Measurements from ENCODE around the gene KIF3B. TPM values are rescaled to one million over a fixed set of nuclear protein-coding genes. Genes with fewer than 3 reads are reported as not detected.
"Not testable (repeated sequence)": the region's sequence is repeated elsewhere in the genome, so short reads cannot be mapped to it uniquely, and the experiment has no call there.

The KIF3B gene
- polyA plus RNA-seq, 1 donor (not counting 4 experiments of a cell fraction or from before 2014, with no cell fraction given) = 20.3 TPM

- no peak for FAIRE-seq
- H3K79me2 ChIP-seq (ENCODE audit: control insufficient read depth, insufficient read depth, low read length) = peaks cover 28% of the 10 kb centered on the region
- peaks cover 3 to 4% of the 10 kb centered on the region in 2 experiments for H3K36me3 ChIP-seq (ENCODE audit: control insufficient read depth in 2 of 2, extremely low read depth in 1 of 2, insufficient read depth in 2 of 2, low read length in 2 of 2)
- dilution Hi-C loops (cut with MboI; ENCODE audit: extremely low pct_ligation_motif_present, low sequenced_read_pairs) = no loop called here
- no peak overlapping the region for H3K4me2 ChIP-seq (ENCODE audit: control insufficient read depth, extremely low read depth, insufficient read depth, low read depth, low read length)
- H3K4me1 ChIP-seq (ENCODE audit: control insufficient read depth, extremely low read depth, insufficient read depth, low read length) = no peaks in the 10 kb centered on the region
- no peaks in the 10 kb centered on the region for H3K9me3 ChIP-seq (ENCODE audit: control insufficient read depth, low read depth, low read length)
- no peak overlapping the region for H3K9ac ChIP-seq (ENCODE audit: control insufficient read depth, extremely low read depth, insufficient read depth, low read length)
- H3K9me1 ChIP-seq (ENCODE audit: control insufficient read depth, extremely low read depth, insufficient read depth, low read length) = no peaks in the 10 kb centered on the region
- TF ChIP-seq EZH2 (IDR thresholded peaks at IDR 0.05; ENCODE audit: low read length) = no peak
- TF ChIP-seq CTCF (optimal IDR thresholded peaks at IDR 0.05 in 1 of 3, IDR thresholded peaks at IDR 0.05 in 1 of 3, conservative IDR thresholded peaks at IDR 0.05 in 1 of 3; ENCODE audit: extremely low read depth in 1 of 3, insufficient read depth in 2 of 3, low read length in 3 of 3) = no peak
- H2AFZ ChIP-seq (ENCODE audit: control insufficient read depth, low read length) = no peak overlapping the region
- H4K20me1 ChIP-seq (ENCODE audit: control insufficient read depth, extremely low read depth, insufficient read depth, low read length) = no peaks in the 10 kb centered on the region
- DNase-seq (ENCODE audit: low read depth, low spot score) = no peak
- H3K4me3 ChIP-seq (ENCODE audit: control insufficient read depth in 2 of 3, extremely low read depth in 1 of 3, insufficient read depth in 2 of 3, low read depth in 1 of 3, low read length in 3 of 3) = no peak overlapping the region
- H3K27ac ChIP-seq (ENCODE audit: control insufficient read depth, insufficient read depth, low read length) = no peak overlapping the region
- no peaks in the 10 kb centered on the region for H3K27me3 ChIP-seq (ENCODE audit: control insufficient read depth, extremely low read depth, insufficient read depth, low read length)
Observed at GRCh38 chr20:32370897-32371296, 93.4 kb downstream of the KIF3B start.

DNA sequence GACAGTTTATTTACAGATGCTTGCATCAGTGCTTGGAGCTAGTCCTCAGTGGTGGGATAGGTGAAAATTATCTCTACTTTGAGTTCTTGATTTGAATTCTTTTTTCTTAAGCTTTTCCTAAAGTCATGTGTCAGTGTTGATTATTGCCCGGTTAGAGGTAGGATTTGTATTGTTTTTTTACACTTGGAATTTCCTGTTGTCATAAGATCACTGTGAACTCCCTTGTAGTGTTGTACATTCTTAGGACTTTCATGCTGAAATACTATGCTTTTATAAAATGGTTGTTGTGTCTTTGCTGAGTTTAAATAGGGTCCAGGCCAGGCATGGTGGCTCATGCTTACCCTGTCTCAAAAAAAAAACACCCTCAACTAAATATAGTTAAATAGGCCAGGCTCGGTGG, 101.0 kb downstream of the KIF3B start:
- Histone ChIP-seq H3K27ac (ENCODE audit: control insufficient read depth, insufficient read depth, low read length) (no peak overlapping the region), H3K27me3 (ENCODE audit: control insufficient read depth, extremely low read depth, insufficient read depth, low read length) (no peaks in the 10 kb centered on the region), H3K4me3 (ENCODE audit: control insufficient read depth in 2 of 3, extremely low read depth in 1 of 3, insufficient read depth in 2 of 3, low read depth in 1 of 3, low read length in 3 of 3) (no peak overlapping the region), H2AFZ (ENCODE audit: control insufficient read depth, low read length) (no peak overlapping the region), H3K9ac (ENCODE audit: control insufficient read depth, extremely low read depth, insufficient read depth, low read length) (no peak overlapping the region), H3K9me3 (ENCODE audit: control insufficient read depth, low read depth, low read length) (no peaks in the 10 kb centered on the region), H3K4me2 (ENCODE audit: control insufficient read depth, extremely low read depth, insufficient read depth, low read depth, low read length) (no peak overlapping the region), H4K20me1 (ENCODE audit: control insufficient read depth, extremely low read depth, insufficient read depth, low read length) (no peaks in the 10 kb centered on the region), H3K36me3 (ENCODE audit: control insufficient read depth in 2 of 2, extremely low read depth in 1 of 2, insufficient read depth in 2 of 2, low read length in 2 of 2) (peaks cover 0 to 2% of the 10 kb centered on the region in 2 experiments), H3K4me1 (ENCODE audit: control insufficient read depth, extremely low read depth, insufficient read depth, low read length) (no peaks in the 10 kb centered on the region), H3K9me1 (ENCODE audit: control insufficient read depth, extremely low read depth, insufficient read depth, low read length) (no peaks in the 10 kb centered on the region), H3K79me2 (ENCODE audit: control insufficient read depth, insufficient read depth, low read length) (peaks cover 4% of the 10 kb centered on the region)
- DNase-seq (ENCODE audit: low read depth, low spot score) = no peak
- dilution Hi-C loops (cut with MboI; ENCODE audit: extremely low pct_ligation_motif_present, low sequenced_read_pairs) = no loop called here
- FAIRE-seq = no peak
- no peak for TF ChIP-seq EZH2 (IDR thresholded peaks at IDR 0.05; ENCODE audit: low read length)
- TF ChIP-seq CTCF (optimal IDR thresholded peaks at IDR 0.05 in 1 of 3, IDR thresholded peaks at IDR 0.05 in 1 of 3, conservative IDR thresholded peaks at IDR 0.05 in 1 of 3; ENCODE audit: extremely low read depth in 1 of 3, insufficient read depth in 2 of 3, low read length in 3 of 3) = no peak

DNA sequence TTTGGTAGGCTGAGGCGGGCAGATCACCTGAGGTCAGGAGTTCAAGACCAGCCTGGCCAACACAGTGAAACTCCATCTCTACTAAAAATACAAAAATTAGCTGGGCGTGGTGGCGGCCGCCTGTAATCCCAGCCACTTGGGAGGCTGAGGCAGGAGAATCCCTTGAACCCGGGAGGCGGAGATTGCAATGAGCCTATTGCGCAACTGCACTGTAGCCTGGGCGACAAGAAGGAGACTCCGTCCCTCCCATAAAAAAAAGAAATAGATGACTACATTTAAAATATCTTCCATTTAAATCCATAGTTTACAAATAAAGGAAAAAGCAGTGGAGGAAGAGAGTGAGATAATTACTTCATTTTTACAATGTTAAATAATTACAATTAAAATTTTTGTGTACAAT, 102.6 kb downstream of the KIF3B start:
- dilution Hi-C loops (cut with MboI; ENCODE audit: extremely low pct_ligation_motif_present, low sequenced_read_pairs) = not testable (repeated sequence)

More for the DNA sequence above, 102.6 kb downstream of the KIF3B start:
- not testable (repeated sequence) for H3K36me3 ChIP-seq (ENCODE audit: control insufficient read depth in 2 of 2, extremely low read depth in 1 of 2, insufficient read depth in 2 of 2, low read length in 2 of 2); H3K27me3 ChIP-seq (ENCODE audit: control insufficient read depth, extremely low read depth, insufficient read depth, low read length); H3K79me2 ChIP-seq (ENCODE audit: control insufficient read depth, insufficient read depth, low read length); DNase-seq (ENCODE audit: low read depth, low spot score); H3K4me2 ChIP-seq (ENCODE audit: control insufficient read depth, extremely low read depth, insufficient read depth, low read depth, low read length); H3K9me1 ChIP-seq (ENCODE audit: control insufficient read depth, extremely low read depth, insufficient read depth, low read length); H4K20me1 ChIP-seq (ENCODE audit: control insufficient read depth, extremely low read depth, insufficient read depth, low read length); H3K27ac ChIP-seq (ENCODE audit: control insufficient read depth, insufficient read depth, low read length); H3K4me1 ChIP-seq (ENCODE audit: control insufficient read depth, extremely low read depth, insufficient read depth, low read length); H3K9me3 ChIP-seq (ENCODE audit: control insufficient read depth, low read depth, low read length); FAIRE-seq; H3K4me3 ChIP-seq (ENCODE audit: control insufficient read depth in 2 of 3, extremely low read depth in 1 of 3, insufficient read depth in 2 of 3, low read depth in 1 of 3, low read length in 3 of 3); H3K9ac ChIP-seq (ENCODE audit: control insufficient read depth, extremely low read depth, insufficient read depth, low read length); H2AFZ ChIP-seq (ENCODE audit: control insufficient read depth, low read length)

Measured in keratinocyte (primary cell).